GM12878 (cell line): Measurements from ENCODE around the gene NCKIPSD. TPM values are rescaled to one million over a fixed set of nuclear protein-coding genes. Genes with fewer than 3 reads are reported as not detected.
A peak's percentile ranks its signal among the peaks of the same experiment; 100 is the strongest.

Experiments used
- BRCA1 ChIP-seq: IDR thresholded peaks from 2 replicates; pipeline ENCODE4 v1.6.1; 2011; ENCODE audit warnings: low read depth, low read length, improper control_type of control experiment
- CBX3 ChIP-seq: fragments of 200-600 bp; sonication (generic); IDR thresholded peaks from 2 replicates; pipeline ENCODE4 v1.6.1; 2016; ENCODE audit warnings: low read depth, borderline replicate concordance
- CHD4 ChIP-seq: fragments of 200-600 bp; sonication (generic); IDR thresholded peaks from 2 replicates; pipeline ENCODE4 v1.6.1; 2016; ENCODE audit warnings: mild to moderate bottlenecking
- CREB1 ChIP-seq: IDR thresholded peaks from 2 replicates; pipeline ENCODE4 v1.6.1; 2012; ENCODE audit warnings: low read depth, mild to moderate bottlenecking, inconsistent platforms
- EED ChIP-seq: sonication (generic); IDR thresholded peaks from 2 replicates; pipeline ENCODE4 v1.6.1; 2016; ENCODE audit warnings: antibody characterized with exemption, low read depth
- ESRRA ChIP-seq: IDR thresholded peaks from 2 replicates; pipeline ENCODE4 v1.6.1; 2012; ENCODE audit warnings: mild to moderate bottlenecking, low read length, improper control_type of control experiment
- MYC ChIP-seq: IDR thresholded peaks from 2 replicates; pipeline ENCODE4 v1.6.1; 2011; ENCODE audit warnings: mild to moderate bottlenecking, low read length, moderate library complexity, inconsistent platforms; ENCODE audit not compliant: insufficient read depth, insufficient replicate concordance, insufficient read length, severe bottlenecking
- NFXL1 ChIP-seq: fragments of 450-650 bp; IDR thresholded peaks from 2 replicates; pipeline ENCODE4 v1.6.1; 2017; ENCODE audit warnings: antibody characterized with exemption, mild to moderate bottlenecking, borderline replicate concordance
- PAX5 ChIP-seq: IDR thresholded peaks from 2 replicates; pipeline ENCODE4 v1.6.1; 2011; ENCODE audit warnings: low read depth, low read length, borderline replicate concordance
- SUZ12 ChIP-seq: fragments of 200-600 bp; sonication (generic); IDR thresholded peaks from one replicate; pipeline ENCODE4 v1.6.1; 2018; ENCODE audit warnings: antibody characterized with exemption, mild to moderate bottlenecking; ENCODE audit not compliant: unreplicated experiment
- TCF12 ChIP-seq: IDR thresholded peaks from 2 replicates; pipeline ENCODE4 v1.6.1; 2011; ENCODE audit warnings: low read depth, mild to moderate bottlenecking, low read length
- ZNF622 ChIP-seq: fragments of 450-650 bp; IDR thresholded peaks from 2 replicates; pipeline ENCODE4 v1.6.1; 2017; ENCODE audit warnings: mild to moderate bottlenecking, inconsistent platforms
- polyA plus RNA-seq, 11 experiments: library from polyadenylated mRNA; depleted of rRNA in 4 of 11; unstranded in 6 of 11; stranded (reverse) in 5 of 11; fragments of >200 nt; fragmentation: Nextera tagmentation in 4 of 11; fragmentation: Illumina TruSeq in 1 of 11; extraction: Ambion mirVana in 4 of 11; extraction: Trizol in 1 of 11; gene quantifications; 1 replicate in 1 of 11; 2 replicates in 10 of 11; pipeline versions ENCODE4 v1.2.1 to v1.2.3, GENCODE V29; 2011 to 2016; ENCODE audit warnings: inconsistent platforms in 2 of 11, missing spikeins in 2 of 11, low read depth in 1 of 11
- total RNA-seq, 4 experiments: library from RNA; depleted of rRNA in 3 of 4; stranded (reverse); fragments of >200 nt in 3 of 4; fragmentation: Illumina TruSeq in 1 of 4; extraction: Trizol in 1 of 4; gene quantifications; 2 replicates each; pipeline versions ENCODE4 v1.2.1 to v1.2.3, GENCODE V29; 2013 to 2021
- TF ChIP-seq, protein P1 (sequence below): fragments of 450-650 bp; conservative IDR thresholded peaks from 2 replicates; pipeline ENCODE4 v1.6.1; 2017; ENCODE audit warnings: mild to moderate bottlenecking, moderate library complexity
- TF ChIP-seq, protein P2 (sequence below): fragments of 450-650 bp; formaldehyde crosslinking; IDR thresholded peaks from 2 replicates; pipeline ENCODE4 v1.4.0; 2020; ENCODE audit warnings: mild to moderate bottlenecking, moderate library complexity
- TF ChIP-seq, protein P3 (sequence below): fragments of 150-350 bp; IDR thresholded peaks from 2 replicates; pipeline ENCODE4 v1.6.1; 2016; ENCODE audit warnings: low read depth, low read length
- TF ChIP-seq, protein P4 (sequence below): fragments of 450-650 bp; IDR thresholded peaks from 2 replicates; pipeline ENCODE4 v1.6.1; 2017; ENCODE audit warnings: antibody characterized with exemption, mild to moderate bottlenecking, moderate library complexity
- TF ChIP-seq, protein P5 (sequence below): IDR thresholded peaks from 2 replicates; pipeline ENCODE4 v1.6.1; 2011; ENCODE audit warnings: low read depth, low read length, improper control_type of control experiment, borderline replicate concordance

The NCKIPSD gene
- total and polyA plus RNA-seq, 10 of the 15 experiments (the other 5 are each of a cell fraction or from before 2014, with no cell fraction given) = 0.93 to 31.6 (median 15.2) TPM

DNA sequence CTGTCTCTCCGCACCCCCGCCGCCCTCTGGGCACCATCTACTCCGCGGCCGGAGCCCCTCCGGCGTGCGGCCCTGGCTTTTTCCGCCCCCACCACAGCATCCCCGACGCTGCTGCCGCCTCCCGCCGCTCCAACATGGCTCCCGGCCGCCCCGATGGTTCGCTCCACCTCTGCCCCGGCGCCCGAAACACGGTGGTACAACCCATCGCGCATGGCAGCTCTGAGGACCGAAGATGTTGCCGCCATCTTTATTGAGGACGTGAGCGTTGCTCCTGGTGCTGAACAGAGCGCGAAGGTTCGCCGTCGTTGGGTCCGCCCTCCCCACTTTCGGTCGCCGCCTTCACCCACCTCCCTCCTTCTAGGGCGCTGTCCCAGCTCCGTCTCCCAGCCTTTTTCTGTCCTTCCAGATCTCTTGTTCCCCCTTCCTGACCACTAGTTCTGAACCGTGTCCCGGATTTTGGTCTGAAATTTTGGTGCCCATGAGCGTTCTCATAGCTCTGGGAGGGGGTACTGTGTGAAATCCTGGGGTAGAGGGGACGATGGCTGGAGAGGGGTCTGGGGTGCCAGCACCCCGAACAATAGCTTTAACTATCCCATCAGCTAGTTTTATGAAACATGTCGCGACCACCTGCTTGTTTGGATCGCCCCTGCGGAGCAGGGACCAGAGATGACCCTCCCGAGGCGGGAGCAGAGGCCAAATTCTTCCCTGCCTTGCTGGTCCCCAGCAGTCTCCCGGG, 22.8 kb downstream of the NCKIPSD start, which contains the start of gene CELSR3 (continued):
- TF ChIP-seq CHD4 = no peak
- TF ChIP-seq ESRRA = no peak
- TF ChIP-seq ZNF622 = no peak
- TF ChIP-seq BRCA1 = no peak
- TF ChIP-seq, protein P1, sequence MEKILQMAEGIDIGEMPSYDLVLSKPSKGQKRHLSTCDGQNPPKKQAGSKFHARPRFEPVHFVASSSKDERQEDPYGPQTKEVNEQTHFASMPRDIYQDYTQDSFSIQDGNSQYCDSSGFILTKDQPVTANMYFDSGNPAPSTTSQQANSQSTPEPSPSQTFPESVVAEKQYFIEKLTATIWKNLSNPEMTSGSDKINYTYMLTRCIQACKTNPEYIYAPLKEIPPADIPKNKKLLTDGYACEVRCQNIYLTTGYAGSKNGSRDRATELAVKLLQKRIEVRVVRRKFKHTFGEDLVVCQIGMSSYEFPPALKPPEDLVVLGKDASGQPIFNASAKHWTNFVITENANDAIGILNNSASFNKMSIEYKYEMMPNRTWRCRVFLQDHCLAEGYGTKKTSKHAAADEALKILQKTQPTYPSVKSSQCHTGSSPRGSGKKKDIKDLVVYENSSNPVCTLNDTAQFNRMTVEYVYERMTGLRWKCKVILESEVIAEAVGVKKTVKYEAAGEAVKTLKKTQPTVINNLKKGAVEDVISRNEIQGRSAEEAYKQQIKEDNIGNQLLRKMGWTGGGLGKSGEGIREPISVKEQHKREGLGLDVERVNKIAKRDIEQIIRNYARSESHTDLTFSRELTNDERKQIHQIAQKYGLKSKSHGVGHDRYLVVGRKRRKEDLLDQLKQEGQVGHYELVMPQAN = no peak
- no peak for TF ChIP-seq NFXL1
- 0 out of 2 replicates have a peak, but pooled peaks have one; percentile 31 for TF ChIP-seq TCF12
- TF ChIP-seq MYC = no peak
- TF ChIP-seq, protein P2, sequence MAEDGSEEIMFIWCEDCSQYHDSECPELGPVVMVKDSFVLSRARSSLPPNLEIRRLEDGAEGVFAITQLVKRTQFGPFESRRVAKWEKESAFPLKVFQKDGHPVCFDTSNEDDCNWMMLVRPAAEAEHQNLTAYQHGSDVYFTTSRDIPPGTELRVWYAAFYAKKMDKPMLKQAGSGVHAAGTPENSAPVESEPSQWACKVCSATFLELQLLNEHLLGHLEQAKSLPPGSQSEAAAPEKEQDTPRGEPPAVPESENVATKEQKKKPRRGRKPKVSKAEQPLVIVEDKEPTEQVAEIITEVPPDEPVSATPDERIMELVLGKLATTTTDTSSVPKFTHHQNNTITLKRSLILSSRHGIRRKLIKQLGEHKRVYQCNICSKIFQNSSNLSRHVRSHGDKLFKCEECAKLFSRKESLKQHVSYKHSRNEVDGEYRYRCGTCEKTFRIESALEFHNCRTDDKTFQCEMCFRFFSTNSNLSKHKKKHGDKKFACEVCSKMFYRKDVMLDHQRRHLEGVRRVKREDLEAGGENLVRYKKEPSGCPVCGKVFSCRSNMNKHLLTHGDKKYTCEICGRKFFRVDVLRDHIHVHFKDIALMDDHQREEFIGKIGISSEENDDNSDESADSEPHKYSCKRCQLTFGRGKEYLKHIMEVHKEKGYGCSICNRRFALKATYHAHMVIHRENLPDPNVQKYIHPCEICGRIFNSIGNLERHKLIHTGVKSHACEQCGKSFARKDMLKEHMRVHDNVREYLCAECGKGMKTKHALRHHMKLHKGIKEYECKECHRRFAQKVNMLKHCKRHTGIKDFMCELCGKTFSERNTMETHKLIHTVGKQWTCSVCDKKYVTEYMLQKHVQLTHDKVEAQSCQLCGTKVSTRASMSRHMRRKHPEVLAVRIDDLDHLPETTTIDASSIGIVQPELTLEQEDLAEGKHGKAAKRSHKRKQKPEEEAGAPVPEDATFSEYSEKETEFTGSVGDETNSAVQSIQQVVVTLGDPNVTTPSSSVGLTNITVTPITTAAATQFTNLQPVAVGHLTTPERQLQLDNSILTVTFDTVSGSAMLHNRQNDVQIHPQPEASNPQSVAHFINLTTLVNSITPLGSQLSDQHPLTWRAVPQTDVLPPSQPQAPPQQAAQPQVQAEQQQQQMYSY (CRISPR knock-in tag) = no peak
- TF ChIP-seq EED = no peak
- TF ChIP-seq, protein P3, sequence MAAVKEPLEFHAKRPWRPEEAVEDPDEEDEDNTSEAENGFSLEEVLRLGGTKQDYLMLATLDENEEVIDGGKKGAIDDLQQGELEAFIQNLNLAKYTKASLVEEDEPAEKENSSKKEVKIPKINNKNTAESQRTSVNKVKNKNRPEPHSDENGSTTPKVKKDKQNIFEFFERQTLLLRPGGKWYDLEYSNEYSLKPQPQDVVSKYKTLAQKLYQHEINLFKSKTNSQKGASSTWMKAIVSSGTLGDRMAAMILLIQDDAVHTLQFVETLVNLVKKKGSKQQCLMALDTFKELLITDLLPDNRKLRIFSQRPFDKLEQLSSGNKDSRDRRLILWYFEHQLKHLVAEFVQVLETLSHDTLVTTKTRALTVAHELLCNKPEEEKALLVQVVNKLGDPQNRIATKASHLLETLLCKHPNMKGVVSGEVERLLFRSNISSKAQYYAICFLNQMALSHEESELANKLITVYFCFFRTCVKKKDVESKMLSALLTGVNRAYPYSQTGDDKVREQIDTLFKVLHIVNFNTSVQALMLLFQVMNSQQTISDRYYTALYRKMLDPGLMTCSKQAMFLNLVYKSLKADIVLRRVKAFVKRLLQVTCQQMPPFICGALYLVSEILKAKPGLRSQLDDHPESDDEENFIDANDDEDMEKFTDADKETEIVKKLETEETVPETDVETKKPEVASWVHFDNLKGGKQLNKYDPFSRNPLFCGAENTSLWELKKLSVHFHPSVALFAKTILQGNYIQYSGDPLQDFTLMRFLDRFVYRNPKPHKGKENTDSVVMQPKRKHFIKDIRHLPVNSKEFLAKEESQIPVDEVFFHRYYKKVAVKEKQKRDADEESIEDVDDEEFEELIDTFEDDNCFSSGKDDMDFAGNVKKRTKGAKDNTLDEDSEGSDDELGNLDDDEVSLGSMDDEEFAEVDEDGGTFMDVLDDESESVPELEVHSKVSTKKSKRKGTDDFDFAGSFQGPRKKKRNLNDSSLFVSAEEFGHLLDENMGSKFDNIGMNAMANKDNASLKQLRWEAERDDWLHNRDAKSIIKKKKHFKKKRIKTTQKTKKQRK = no peak
- TF ChIP-seq, protein P4, sequence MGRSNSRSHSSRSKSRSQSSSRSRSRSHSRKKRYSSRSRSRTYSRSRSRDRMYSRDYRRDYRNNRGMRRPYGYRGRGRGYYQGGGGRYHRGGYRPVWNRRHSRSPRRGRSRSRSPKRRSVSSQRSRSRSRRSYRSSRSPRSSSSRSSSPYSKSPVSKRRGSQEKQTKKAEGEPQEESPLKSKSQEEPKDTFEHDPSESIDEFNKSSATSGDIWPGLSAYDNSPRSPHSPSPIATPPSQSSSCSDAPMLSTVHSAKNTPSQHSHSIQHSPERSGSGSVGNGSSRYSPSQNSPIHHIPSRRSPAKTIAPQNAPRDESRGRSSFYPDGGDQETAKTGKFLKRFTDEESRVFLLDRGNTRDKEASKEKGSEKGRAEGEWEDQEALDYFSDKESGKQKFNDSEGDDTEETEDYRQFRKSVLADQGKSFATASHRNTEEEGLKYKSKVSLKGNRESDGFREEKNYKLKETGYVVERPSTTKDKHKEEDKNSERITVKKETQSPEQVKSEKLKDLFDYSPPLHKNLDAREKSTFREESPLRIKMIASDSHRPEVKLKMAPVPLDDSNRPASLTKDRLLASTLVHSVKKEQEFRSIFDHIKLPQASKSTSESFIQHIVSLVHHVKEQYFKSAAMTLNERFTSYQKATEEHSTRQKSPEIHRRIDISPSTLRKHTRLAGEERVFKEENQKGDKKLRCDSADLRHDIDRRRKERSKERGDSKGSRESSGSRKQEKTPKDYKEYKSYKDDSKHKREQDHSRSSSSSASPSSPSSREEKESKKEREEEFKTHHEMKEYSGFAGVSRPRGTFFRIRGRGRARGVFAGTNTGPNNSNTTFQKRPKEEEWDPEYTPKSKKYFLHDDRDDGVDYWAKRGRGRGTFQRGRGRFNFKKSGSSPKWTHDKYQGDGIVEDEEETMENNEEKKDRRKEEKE = peak; percentile 80
- TF ChIP-seq, protein P5, sequence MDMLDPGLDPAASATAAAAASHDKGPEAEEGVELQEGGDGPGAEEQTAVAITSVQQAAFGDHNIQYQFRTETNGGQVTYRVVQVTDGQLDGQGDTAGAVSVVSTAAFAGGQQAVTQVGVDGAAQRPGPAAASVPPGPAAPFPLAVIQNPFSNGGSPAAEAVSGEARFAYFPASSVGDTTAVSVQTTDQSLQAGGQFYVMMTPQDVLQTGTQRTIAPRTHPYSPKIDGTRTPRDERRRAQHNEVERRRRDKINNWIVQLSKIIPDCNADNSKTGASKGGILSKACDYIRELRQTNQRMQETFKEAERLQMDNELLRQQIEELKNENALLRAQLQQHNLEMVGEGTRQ = no peak
- no peak for TF ChIP-seq CBX3
- no peak for TF ChIP-seq CREB1
- no peak for TF ChIP-seq PAX5
- TF ChIP-seq SUZ12 = no peak
